Skeletal muscle tissue (tissue), 4 donors: ENCODE results near the gene MAP7D3. TPM values are rescaled to one million over a fixed set of nuclear protein-coding genes. Genes with fewer than 3 reads are reported as not detected.

Experiments used
- H3K27ac ChIP-seq: one replicate; pipeline ENCODE4 v1.7.0; 2013; ENCODE audit warnings: mild to moderate bottlenecking, low read depth, low read length, inconsistent platforms
- H3K27me3 ChIP-seq, 3 donors: one replicate each; pipeline ENCODE4 v1.7.0; 2013; ENCODE audit warnings: low read length in 3 of 3; ENCODE audit not compliant: control insufficient read depth in 3 of 3, insufficient read depth in 3 of 3
- H3K36me3 ChIP-seq, 3 donors: one replicate each; pipeline ENCODE4 v1.7.0; 2013; ENCODE audit warnings: low read length in 3 of 3; ENCODE audit not compliant: control insufficient read depth in 3 of 3, insufficient read depth in 3 of 3
- H3K4me1 ChIP-seq, 3 donors: one replicate each; pipeline ENCODE4 v1.7.0; 2013; ENCODE audit warnings: low read length in 3 of 3, mild to moderate bottlenecking in 3 of 3; ENCODE audit not compliant: control insufficient read depth in 3 of 3, insufficient read depth in 3 of 3
- H3K4me3 ChIP-seq, 3 donors: one replicate each; pipeline ENCODE4 v1.7.0; 2013; ENCODE audit warnings: low read length in 3 of 3
- H3K9ac ChIP-seq, 3 donors: one replicate each; pipeline ENCODE4 v1.7.0; 2013; ENCODE audit warnings: low read length in 3 of 3, mild to moderate bottlenecking in 3 of 3, moderate library complexity in 2 of 3, low read depth in 1 of 3
- H3K9me3 ChIP-seq, 3 donors: one replicate each; pipeline ENCODE4 v1.7.0; 2013; ENCODE audit warnings: low read length in 3 of 3; ENCODE audit not compliant: control insufficient read depth in 3 of 3
- total RNA-seq: library from RNA; depleted of rRNA; stranded (reverse); fragments of >200 nt; gene quantifications from one replicate; pipeline ENCODE4 v1.2.3, GENCODE V29; 2014
- donor health status: Osteomylitis.

Gene MAP7D3
- total RNA-seq, 1 donor from 2014 or later, result 6.3 TPM

- no peaks in the 10 kb centered on the region for H3K27me3 ChIP-seq
- H3K4me1 ChIP-seq, result peaks cover 45 to 60% (median 49%) of the 10 kb centered on the region in 3 donors
- peak overlapping the region in 1 of 3 donors; percentile 38 for H3K4me3 ChIP-seq
- H3K27ac ChIP-seq, result peak overlapping the region; percentile 98
- H3K9me3 ChIP-seq, result no peaks in the 10 kb centered on the region
- no peaks in the 10 kb centered on the region for H3K36me3 ChIP-seq
- peak overlapping the region; percentile 29 to 58 (median 47) for H3K9ac ChIP-seq
Observed at GRCh38 chrX:136192135-136192534, 59.1 kb downstream of the MAP7D3 start.

- peak overlapping the region; percentile 42 to 58 (median 49) for H3K4me3 ChIP-seq
- H3K27me3 ChIP-seq, result no peaks in the 10 kb centered on the region
- no peaks in the 10 kb centered on the region for H3K9me3 ChIP-seq
- peaks cover 46 to 59% (median 48%) of the 10 kb centered on the region in 3 donors for H3K4me1 ChIP-seq
- peak overlapping the region; percentile 98 for H3K27ac ChIP-seq
- no peaks in the 10 kb centered on the region for H3K36me3 ChIP-seq
- peak overlapping the region in 1 of 3 donors; percentile 35 for H3K9ac ChIP-seq
Observed at GRCh38 chrX:136191171-136191570, 60.0 kb downstream of the MAP7D3 start.

- Histone ChIP-seq H3K4me3 (peak overlapping the region in 1 of 3 donors; percentile 58), H3K9ac (peak overlapping the region in 2 of 3 donors; percentile 2 to 35), H3K27ac (peak overlapping the region; percentile 98), H3K4me1 (peaks cover 38 to 54% (median 45%) of the 10 kb centered on the region in 3 donors), H3K9me3 (no peaks in the 10 kb centered on the region), H3K27me3 (no peaks in the 10 kb centered on the region), H3K36me3 (no peaks in the 10 kb centered on the region)
Observed at GRCh38 chrX:136190038-136190713, 61.0 kb downstream of the MAP7D3 start.

- no peak overlapping the region for H3K4me3 ChIP-seq
- peak overlapping the region; percentile 98 for H3K27ac ChIP-seq
- H3K4me1 ChIP-seq, result peaks cover 31 to 48% (median 43%) of the 10 kb centered on the region in 3 donors
- H3K36me3 ChIP-seq, result no peaks in the 10 kb centered on the region
- H3K9ac ChIP-seq, result no peak overlapping the region
- H3K9me3 ChIP-seq, result no peaks in the 10 kb centered on the region
- H3K27me3 ChIP-seq, result no peaks in the 10 kb centered on the region
Observed at GRCh38 chrX:136189222-136189621, 62.0 kb downstream of the MAP7D3 start.

- H3K4me3 ChIP-seq, result peak overlapping the region; percentile 48 to 60 (median 49)
- no peaks in the 10 kb centered on the region for H3K9me3 ChIP-seq
- H3K9ac ChIP-seq, result peak overlapping the region; percentile 65 to 76 (median 71)
- no peaks in the 10 kb centered on the region for H3K36me3 ChIP-seq
- H3K27ac ChIP-seq, result peak overlapping the region; percentile 91
- H3K27me3 ChIP-seq, result no peaks in the 10 kb centered on the region
- H3K4me1 ChIP-seq, result peaks cover 5 to 33% (median 32%) of the 10 kb centered on the region in 3 donors
Observed at GRCh38 chrX:136186023-136186413, 65.2 kb downstream of the MAP7D3 start.

DNA sequence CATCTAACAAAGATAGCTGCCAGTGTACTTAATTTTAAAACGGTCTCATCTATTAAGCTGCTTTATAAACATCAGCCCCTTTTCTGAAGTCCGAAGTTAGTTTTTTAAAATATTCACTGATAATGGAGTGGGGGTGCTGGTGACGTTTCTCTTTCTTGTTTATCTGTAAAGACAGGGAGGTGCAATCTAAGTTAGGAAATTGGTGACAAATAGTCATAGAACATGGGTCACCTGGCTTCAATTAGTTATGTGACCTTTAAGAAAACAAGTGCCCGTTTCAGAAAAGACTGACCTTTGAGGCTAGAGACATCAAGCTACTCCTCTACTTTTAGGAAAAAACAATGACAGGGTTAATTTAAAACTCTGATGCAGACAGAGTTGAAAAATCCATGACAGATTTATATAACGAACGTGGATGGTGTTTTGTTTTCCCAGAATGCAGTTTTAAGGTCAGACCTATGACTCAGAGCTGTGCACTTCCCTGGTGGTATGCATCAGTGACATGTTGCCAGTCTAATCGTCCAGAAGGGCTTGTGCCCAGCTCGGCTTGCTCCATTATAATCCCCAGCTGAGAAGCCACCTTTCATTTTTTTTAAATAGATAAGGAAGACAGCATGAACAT is 65.7 kb downstream of the MAP7D3 start:
- peak overlapping the region; percentile 65 to 76 (median 71) for H3K9ac ChIP-seq

GRCh38 chrX:136183917-136184316 is 67.3 kb downstream of the MAP7D3 start:
- Histone ChIP-seq H3K4me3 (peak overlapping the region in 1 of 3 donors; percentile 23), H3K4me1 (peaks cover 8 to 21% (median 17%) of the 10 kb centered on the region in 3 donors)

More for the DNA sequence above, 65.7 kb downstream of the MAP7D3 start:
- Histone ChIP-seq H3K9me3 (no peaks in the 10 kb centered on the region), H3K36me3 (no peaks in the 10 kb centered on the region), H3K4me3 (peak overlapping the region in 2 of 3 donors; percentile 48 to 49), H3K27ac (peak overlapping the region; percentile 91), H3K4me1 (peaks cover under 1 to 28% (median 27%) of the 10 kb centered on the region in 3 donors), H3K27me3 (no peaks in the 10 kb centered on the region)

DNA sequence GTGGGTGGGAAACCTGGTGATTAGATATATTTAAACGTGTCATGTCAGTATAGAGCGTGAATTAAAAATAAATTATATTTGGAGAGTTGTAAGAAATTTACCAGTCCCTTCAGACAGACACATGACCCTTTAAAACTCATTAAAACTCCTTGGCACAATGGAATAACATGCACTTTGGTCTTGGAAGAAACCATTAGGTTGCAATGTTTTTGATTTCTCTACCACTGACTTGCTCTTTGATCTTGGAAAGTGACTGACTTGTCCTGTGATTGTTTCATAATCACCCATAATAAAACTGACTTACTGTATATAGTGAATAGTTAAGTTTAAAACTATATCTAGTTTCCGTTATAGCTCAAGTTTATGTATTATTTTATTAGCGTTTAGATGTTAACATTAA is 68.0 kb downstream of the MAP7D3 start:
- Histone ChIP-seq H3K4me3 (no peak overlapping the region), H3K4me1 (peaks cover 15 to 20% (median 16%) of the 10 kb centered on the region in 3 donors), H3K9me3 (no peaks in the 10 kb centered on the region), H3K27me3 (no peaks in the 10 kb centered on the region), H3K36me3 (no peaks in the 10 kb centered on the region), H3K9ac (peak overlapping the region in 2 of 3 donors; percentile 19 to 51), H3K27ac (peak overlapping the region; percentile 91)

More at GRCh38 chrX:136183917-136184316, 67.3 kb downstream of the MAP7D3 start:
- Histone ChIP-seq H3K36me3 (no peaks in the 10 kb centered on the region), H3K9me3 (no peaks in the 10 kb centered on the region), H3K27me3 (no peaks in the 10 kb centered on the region), H3K27ac (peak overlapping the region; percentile 91), H3K9ac (peak overlapping the region; percentile 47 to 72 (median 68))

DNA sequence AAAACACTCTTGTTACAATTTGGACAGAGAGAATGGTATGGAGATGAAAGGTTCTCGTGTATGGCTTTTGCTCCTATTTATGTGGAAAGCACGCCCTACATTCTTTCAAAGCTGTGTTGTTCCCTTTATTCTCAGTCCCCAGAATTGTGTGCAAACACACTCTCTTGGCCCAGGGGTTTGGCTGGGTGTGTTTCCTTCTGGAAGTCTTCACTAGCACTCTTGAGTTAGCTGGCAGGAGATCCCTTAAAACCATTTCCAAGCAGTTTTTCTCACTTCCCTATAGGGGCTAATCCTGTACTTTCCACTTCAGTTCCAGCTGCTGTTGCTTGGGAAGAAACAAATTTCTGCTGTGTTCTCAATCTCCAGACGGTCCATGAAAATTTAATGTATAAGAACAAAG is 68.8 kb downstream of the MAP7D3 start:
- no peaks in the 10 kb centered on the region for H3K36me3 ChIP-seq
- peak overlapping the region; percentile 91 for H3K27ac ChIP-seq
- peaks cover 16 to 24% (median 18%) of the 10 kb centered on the region in 3 donors for H3K4me1 ChIP-seq
- no peak overlapping the region for H3K4me3 ChIP-seq
- H3K27me3 ChIP-seq, result no peaks in the 10 kb centered on the region
- H3K9ac ChIP-seq, result no peak overlapping the region
- H3K9me3 ChIP-seq, result no peaks in the 10 kb centered on the region

- peaks cover 32 to 34% (median 33%) of the 10 kb centered on the region in 3 donors for H3K4me1 ChIP-seq
- H3K9ac ChIP-seq, result no peak overlapping the region
- H3K27ac ChIP-seq, result peak overlapping the region; percentile 91
Observed at GRCh38 chrX:136179133-136179532, 72.1 kb downstream of the MAP7D3 start.

More at GRCh38 chrX:136179133-136179532, 72.1 kb downstream of the MAP7D3 start:
- H3K4me3 ChIP-seq, result no peak overlapping the region
- H3K36me3 ChIP-seq, result no peaks in the 10 kb centered on the region
- H3K27me3 ChIP-seq, result no peaks in the 10 kb centered on the region
- H3K9me3 ChIP-seq, result no peaks in the 10 kb centered on the region
